HUES48 (cell line): ENCODE results near the gene TOB2.

Experiments used
- H3K27ac ChIP-seq: one replicate; pipeline ENCODE4 v1.7.0; 2013; ENCODE audit warnings: low read depth, low read length, inconsistent platforms
- H3K27me3 ChIP-seq: 2 replicates; pipeline ENCODE4 v1.6.1; 2013; ENCODE audit warnings: mild to moderate bottlenecking, low read length; ENCODE audit not compliant: control insufficient read depth, insufficient read depth
- H3K36me3 ChIP-seq: 2 replicates; pipeline ENCODE4 v1.6.1; 2013; ENCODE audit warnings: low read length; ENCODE audit not compliant: control insufficient read depth, insufficient read depth
- H3K4me1 ChIP-seq: 2 replicates; pipeline ENCODE4 v1.6.1; 2013; ENCODE audit warnings: mild to moderate bottlenecking, low read length; ENCODE audit not compliant: control insufficient read depth, insufficient read depth
- H3K4me3 ChIP-seq: 2 replicates; pipeline ENCODE4 v1.5.1; 2013; ENCODE audit warnings: mild to moderate bottlenecking, low read depth, low read length
- H3K9ac ChIP-seq: 2 replicates; pipeline ENCODE4 v1.6.1; 2013; ENCODE audit warnings: mild to moderate bottlenecking, low read depth, low read length, moderate library complexity
- H3K9me3 ChIP-seq: 2 replicates; pipeline ENCODE4 v1.6.1; 2013; ENCODE audit warnings: low read length; ENCODE audit not compliant: control insufficient read depth, insufficient read depth

Gene TOB2

GRCh38 chr22:41446639-41447434, at the start of gene TOB2:
Gene TOB2 (minus strand): TSS chr22:41446801. CDS start chr22:41437345, 9,456 bp downstream.
- Histone ChIP-seq H3K4me1 (peaks cover 6% of the 10 kb centered on the region), H3K4me3 (peak within 1 kb of the TSS; percentile 80), H3K27me3 (no peaks in the 10 kb centered on the region), H3K9me3 (no peaks in the 10 kb centered on the region), H3K9ac (peak within 1 kb of the TSS; percentile 93), H3K36me3 (peaks cover 15% of the 10 kb centered on the region), H3K27ac (peak within 1 kb of the TSS; percentile 100)

- no peak overlapping the region for H3K9ac ChIP-seq
- no peaks in the 10 kb centered on the region for H3K9me3 ChIP-seq
- H3K36me3 ChIP-seq: peaks cover 3% of the 10 kb centered on the region; the same call in 1 of the 2 replicates
- H3K4me3 ChIP-seq: no peak overlapping the region
- no peaks in the 10 kb centered on the region for H3K27me3 ChIP-seq
- peak overlapping the region; percentile 29 for H3K27ac ChIP-seq
- H3K4me1 ChIP-seq: peaks cover 44% of the 10 kb centered on the region
Observed at GRCh38 chr22:41491374-41492100, 44.9 kb upstream of the TOB2 start.

- Histone ChIP-seq H3K36me3 (no peaks in the 10 kb centered on the region), H3K9me3 (no peaks in the 10 kb centered on the region), H3K9ac (no peak overlapping the region), H3K27ac (peak overlapping the region; percentile 51), H3K4me1 (peaks cover 45% of the 10 kb centered on the region), H3K4me3 (no peak overlapping the region), H3K27me3 (no peaks in the 10 kb centered on the region)
Observed at GRCh38 chr22:41488596-41489385, 42.2 kb upstream of the TOB2 start.

- H3K4me1 ChIP-seq: peaks cover 46% of the 10 kb centered on the region
- H3K9me3 ChIP-seq: no peaks in the 10 kb centered on the region
- peak overlapping the region; percentile 51 for H3K27ac ChIP-seq
- H3K36me3 ChIP-seq: no peaks in the 10 kb centered on the region
- no peaks in the 10 kb centered on the region for H3K27me3 ChIP-seq
- no peak overlapping the region for H3K4me3 ChIP-seq
- H3K9ac ChIP-seq: no peak overlapping the region
Observed at GRCh38 chr22:41488076-41488475, 41.5 kb upstream of the TOB2 start.

- no peaks in the 10 kb centered on the region for H3K27me3 ChIP-seq
- H3K27ac ChIP-seq: no peak overlapping the region
- no peak overlapping the region for H3K9ac ChIP-seq
- peaks cover 54% of the 10 kb centered on the region for H3K4me1 ChIP-seq
- H3K4me3 ChIP-seq: no peak overlapping the region
- no peaks in the 10 kb centered on the region for H3K36me3 ChIP-seq
- H3K9me3 ChIP-seq: no peaks in the 10 kb centered on the region
Observed at GRCh38 chr22:41487037-41487935, 40.7 kb upstream of the TOB2 start.

- Histone ChIP-seq H3K9ac (no peak overlapping the region), H3K36me3 (no peaks in the 10 kb centered on the region), H3K4me3 (no peak overlapping the region), H3K4me1 (peaks cover 60% of the 10 kb centered on the region), H3K27me3 (no peaks in the 10 kb centered on the region), H3K9me3 (no peaks in the 10 kb centered on the region), H3K27ac (no peak overlapping the region)
Observed at GRCh38 chr22:41485033-41485432, 38.4 kb upstream of the TOB2 start.

- Histone ChIP-seq H3K4me3 (peak overlapping the region; percentile 42; the same call in 1 of the 2 replicates), H3K36me3 (no peaks in the 10 kb centered on the region), H3K9ac (no peak overlapping the region), H3K9me3 (no peaks in the 10 kb centered on the region), H3K27me3 (no peaks in the 10 kb centered on the region), H3K4me1 (peaks cover 42% of the 10 kb centered on the region), H3K27ac (peak overlapping the region; percentile 89)
Observed at GRCh38 chr22:41482319-41482935, 35.8 kb upstream of the TOB2 start.

GRCh38 chr22:41481925-41482318, 35.3 kb upstream of the TOB2 start:
- H3K27ac ChIP-seq: peak overlapping the region; percentile 89
- H3K27me3 ChIP-seq: no peaks in the 10 kb centered on the region
- peaks cover 38% of the 10 kb centered on the region for H3K4me1 ChIP-seq
- no peaks in the 10 kb centered on the region for H3K9me3 ChIP-seq
- no peaks in the 10 kb centered on the region for H3K36me3 ChIP-seq
- no peak overlapping the region for H3K9ac ChIP-seq
- peak overlapping the region; percentile 42 for H3K4me3 ChIP-seq

GRCh38 chr22:41481131-41481830, 34.7 kb upstream of the TOB2 start:
- Histone ChIP-seq H3K9ac (no peak overlapping the region), H3K27me3 (no peaks in the 10 kb centered on the region), H3K27ac (peak overlapping the region; percentile 89), H3K36me3 (no peaks in the 10 kb centered on the region), H3K4me3 (peak overlapping the region; percentile 42), H3K9me3 (no peaks in the 10 kb centered on the region), H3K4me1 (peaks cover 38% of the 10 kb centered on the region)
